ENCODE measurements around the gene PCSK6. TPM values are rescaled to one million over a fixed set of nuclear protein-coding genes. Genes with fewer than 3 reads are reported as not detected.

Gene PCSK6
- total RNA-seq, 2 donors from 2014 or later = 29.9 to 39.5 TPM

DNA sequence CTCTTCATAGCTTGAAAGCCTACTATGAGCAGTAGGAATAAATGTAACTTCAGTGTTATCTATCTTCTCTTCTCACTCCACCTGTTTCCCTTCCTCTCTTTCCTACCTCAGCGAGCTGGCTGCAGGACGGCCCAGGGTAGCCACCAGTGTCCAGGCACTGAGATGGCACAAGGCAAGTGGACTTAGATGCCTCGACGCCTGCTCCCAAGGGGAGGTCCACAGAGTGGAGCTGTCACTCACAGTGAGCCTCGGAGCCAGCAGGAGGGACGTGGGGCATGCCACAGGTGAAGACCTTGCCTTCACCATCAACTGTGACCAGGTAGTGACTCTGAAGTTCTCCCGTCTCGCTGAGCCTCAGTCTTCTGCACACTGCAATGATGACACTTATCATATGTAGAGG is 88.2 kb downstream of the PCSK6 start:
- intact Hi-C loops (cut with DNase I) = no loop called here
- no peak overlapping the region for H3K9ac ChIP-seq (ENCODE audit: low read depth in 2 of 2, low read length in 2 of 2)
- H3K27ac ChIP-seq = no peak overlapping the region
- H3K4me1 ChIP-seq = no peaks in the 10 kb centered on the region
- TF ChIP-seq, protein P1, sequence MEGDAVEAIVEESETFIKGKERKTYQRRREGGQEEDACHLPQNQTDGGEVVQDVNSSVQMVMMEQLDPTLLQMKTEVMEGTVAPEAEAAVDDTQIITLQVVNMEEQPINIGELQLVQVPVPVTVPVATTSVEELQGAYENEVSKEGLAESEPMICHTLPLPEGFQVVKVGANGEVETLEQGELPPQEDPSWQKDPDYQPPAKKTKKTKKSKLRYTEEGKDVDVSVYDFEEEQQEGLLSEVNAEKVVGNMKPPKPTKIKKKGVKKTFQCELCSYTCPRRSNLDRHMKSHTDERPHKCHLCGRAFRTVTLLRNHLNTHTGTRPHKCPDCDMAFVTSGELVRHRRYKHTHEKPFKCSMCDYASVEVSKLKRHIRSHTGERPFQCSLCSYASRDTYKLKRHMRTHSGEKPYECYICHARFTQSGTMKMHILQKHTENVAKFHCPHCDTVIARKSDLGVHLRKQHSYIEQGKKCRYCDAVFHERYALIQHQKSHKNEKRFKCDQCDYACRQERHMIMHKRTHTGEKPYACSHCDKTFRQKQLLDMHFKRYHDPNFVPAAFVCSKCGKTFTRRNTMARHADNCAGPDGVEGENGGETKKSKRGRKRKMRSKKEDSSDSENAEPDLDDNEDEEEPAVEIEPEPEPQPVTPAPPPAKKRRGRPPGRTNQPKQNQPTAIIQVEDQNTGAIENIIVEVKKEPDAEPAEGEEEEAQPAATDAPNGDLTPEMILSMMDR (IDR thresholded peaks at IDR 0.05) = no peak
- no peak for DNase-seq
- H3K27me3 ChIP-seq = no peaks in the 10 kb centered on the region
- H3K9me3 ChIP-seq = no peaks in the 10 kb centered on the region
- H3K4me3 ChIP-seq = no peak overlapping the region
- no peaks in the 10 kb centered on the region for H3K36me3 ChIP-seq

DNA sequence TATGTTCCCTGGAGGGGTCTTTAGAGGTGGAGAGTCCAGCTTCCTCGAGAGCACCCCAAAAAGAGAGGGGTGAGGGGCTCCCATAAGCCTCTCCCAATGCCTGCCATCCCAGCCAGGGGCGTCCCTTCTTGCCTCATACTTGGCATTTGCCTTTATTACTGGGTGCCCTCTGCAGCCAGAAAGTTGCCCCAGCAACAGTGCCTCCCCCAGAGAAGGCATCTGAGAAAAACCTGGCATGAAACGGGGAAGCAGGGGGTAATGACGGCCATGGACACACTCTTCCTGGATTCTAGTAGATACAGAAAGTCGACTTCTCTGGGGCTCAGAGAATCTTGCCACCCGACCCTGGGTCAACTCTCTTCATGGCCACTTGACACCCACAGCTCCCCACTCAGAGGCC is 90.1 kb downstream of the PCSK6 start:
- H3K9me3 ChIP-seq = no peaks in the 10 kb centered on the region
- H3K9ac ChIP-seq (ENCODE audit: low read depth in 2 of 2, low read length in 2 of 2) = no peak overlapping the region
- H3K4me1 ChIP-seq = no peaks in the 10 kb centered on the region
- intact Hi-C loops (cut with DNase I) = no loop called here
- no peak for DNase-seq
- H3K27me3 ChIP-seq = no peaks in the 10 kb centered on the region
- no peaks in the 10 kb centered on the region for H3K36me3 ChIP-seq
- H3K4me3 ChIP-seq = no peak overlapping the region
- no peak overlapping the region for H3K27ac ChIP-seq
- TF ChIP-seq, protein P1 (IDR thresholded peaks at IDR 0.05) = no peak

DNA sequence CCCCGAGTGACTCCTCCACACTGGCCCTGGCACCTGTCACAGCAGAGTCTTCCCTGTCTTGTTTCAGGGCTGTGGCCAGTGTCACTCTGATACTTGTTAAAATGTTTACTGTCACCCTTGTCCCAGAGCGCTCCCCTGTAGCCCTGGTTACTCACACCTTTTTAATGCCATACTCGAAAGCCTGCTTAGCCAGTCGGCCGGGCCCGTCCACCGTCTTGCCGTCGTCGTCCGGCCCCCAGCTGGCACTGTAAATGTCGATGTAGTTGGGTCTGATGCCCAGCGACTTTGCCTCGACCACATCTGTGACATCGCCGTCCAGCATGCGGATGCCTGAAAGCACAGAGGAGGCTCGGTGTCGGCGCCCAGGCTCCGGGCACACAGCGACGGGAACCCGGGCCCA is 91.3 kb downstream of the PCSK6 start:
- TF ChIP-seq, protein P1 (IDR thresholded peaks at IDR 0.05) = no peak

DNA sequence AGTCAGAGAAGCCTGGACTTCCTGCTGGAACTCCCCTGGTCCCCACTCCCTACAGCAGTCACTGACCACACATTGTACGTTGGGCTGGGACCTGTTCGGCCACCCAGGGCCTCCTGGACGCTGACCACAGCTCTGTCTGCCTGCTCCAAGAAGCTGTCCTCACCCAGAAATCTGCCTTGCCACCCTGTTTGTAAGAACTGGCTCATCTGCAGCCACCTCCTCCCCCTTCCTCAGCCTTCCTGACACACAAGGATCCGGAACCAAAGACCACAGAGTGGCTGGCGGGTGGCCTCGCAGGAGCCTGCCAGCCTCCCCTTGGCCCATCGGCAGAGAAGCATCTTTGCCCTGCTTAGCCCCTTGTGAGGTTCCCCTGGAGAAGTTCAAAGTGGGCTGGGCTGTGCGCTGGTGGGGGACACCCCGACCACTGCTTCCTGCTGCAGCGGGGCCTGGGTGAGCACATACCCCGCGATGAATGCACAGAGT is 91.9 kb downstream of the PCSK6 start:
- Histone ChIP-seq H3K4me3 (no peak overlapping the region), H3K9ac (ENCODE audit: low read depth in 2 of 2, low read length in 2 of 2) (no peak overlapping the region), H3K9me3 (no peaks in the 10 kb centered on the region), H3K27ac (no peak overlapping the region), H3K27me3 (no peaks in the 10 kb centered on the region), H3K36me3 (no peaks in the 10 kb centered on the region), H3K4me1 (no peaks in the 10 kb centered on the region)
- intact Hi-C loops (cut with DNase I) = no loop called here
- no peak for DNase-seq
- TF ChIP-seq, protein P1 (IDR thresholded peaks at IDR 0.05) = no peak

More for the DNA sequence above, 91.3 kb downstream of the PCSK6 start:
- Histone ChIP-seq H3K27me3 (no peaks in the 10 kb centered on the region), H3K27ac (no peak overlapping the region), H3K9ac (ENCODE audit: low read depth in 2 of 2, low read length in 2 of 2) (no peak overlapping the region), H3K9me3 (no peaks in the 10 kb centered on the region), H3K4me1 (no peaks in the 10 kb centered on the region), H3K4me3 (no peak overlapping the region), H3K36me3 (no peaks in the 10 kb centered on the region)
- intact Hi-C loops (cut with DNase I) = no loop called here
- DNase-seq = no peak

DNA sequence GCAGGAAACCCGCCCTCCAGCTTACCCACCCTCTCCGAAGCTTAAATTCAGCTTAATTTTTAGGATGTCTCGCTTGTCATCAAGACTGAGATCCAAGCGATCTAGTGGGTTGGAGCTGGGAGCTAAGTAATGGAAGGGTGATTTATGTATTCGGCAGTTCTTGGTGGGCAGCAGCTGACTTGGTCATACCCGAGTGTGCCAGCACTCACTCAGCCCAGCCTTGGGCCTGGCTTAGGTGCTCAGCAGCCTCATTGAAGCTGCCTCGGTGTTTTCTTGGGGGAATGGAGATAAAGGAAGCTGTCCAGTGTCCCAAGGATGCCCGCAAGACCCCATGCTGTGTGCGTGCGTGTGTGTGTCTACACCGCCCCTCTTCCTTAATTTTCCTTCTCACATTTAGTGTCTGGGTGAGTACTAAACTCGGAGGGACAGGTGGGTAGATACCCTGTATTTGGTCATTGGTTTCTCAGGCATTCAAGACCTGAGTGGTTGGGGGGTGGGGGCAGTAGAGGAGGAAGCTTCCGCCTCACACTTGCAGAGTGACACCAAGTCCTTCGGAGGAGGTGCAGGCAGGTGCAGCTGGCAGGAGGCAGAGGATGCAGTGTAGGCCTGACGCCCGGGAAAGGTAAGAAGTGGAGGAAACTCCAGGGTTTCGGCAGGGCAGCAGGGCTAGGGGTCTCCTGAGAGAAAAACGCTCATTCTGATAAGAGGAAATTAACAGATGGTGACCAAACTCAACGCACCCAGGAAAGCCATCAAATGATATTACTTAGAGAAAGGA is 92.8 kb downstream of the PCSK6 start:
- Histone ChIP-seq H3K9ac (ENCODE audit: low read depth in 2 of 2, low read length in 2 of 2) (no peak overlapping the region), H3K27ac (no peak overlapping the region), H3K4me1 (no peaks in the 10 kb centered on the region), H3K27me3 (no peaks in the 10 kb centered on the region), H3K9me3 (no peaks in the 10 kb centered on the region), H3K4me3 (no peak overlapping the region), H3K36me3 (no peaks in the 10 kb centered on the region)
- DNase-seq = no peak
- TF ChIP-seq, protein P1 (IDR thresholded peaks at IDR 0.05) = no peak
- intact Hi-C loops (cut with DNase I) = no loop called here
